ENCODE results near the gene NFATC1. TPM values are rescaled to one million over a fixed set of nuclear protein-coding genes. Genes with fewer than 3 reads are reported as not detected.

Gene NFATC1
- total RNA-seq, 1 donor from 2014 or later: 52.6 TPM

- ATAC-seq (ENCODE audit: low read depth): no peak
- Mint-ChIP-seq H3K4me1 (no peaks in the 10 kb centered on the region), H3K36me3 (ENCODE audit: low read depth) (no peaks in the 10 kb centered on the region), H3K4me3 (no peak overlapping the region), H3K27me3 (no peaks in the 10 kb centered on the region), H3K9me3 (no peaks in the 10 kb centered on the region), H3K27ac (no peak overlapping the region)
- no peak for DNase-seq
- TF ChIP-seq CTCF (IDR thresholded peaks at IDR 0.05): no peak
- ChIA-PET CTCF (no interaction called here), POLR2A (no interaction called here)
- intact Hi-C loops (cut with micrococcal nuclease): no loop called here
These were observed 162.6 kb downstream of the NFATC1 start for GRCh38 chr18:79558196-79558932.

- Mint-ChIP-seq H3K27me3 (no peaks in the 10 kb centered on the region), H3K9me3 (peaks cover 2% of the 10 kb centered on the region), H3K36me3 (ENCODE audit: low read depth) (no peaks in the 10 kb centered on the region), H3K4me1 (no peaks in the 10 kb centered on the region), H3K27ac (no peak overlapping the region), H3K4me3 (no peak overlapping the region)
- DNase-seq (no peak), ATAC-seq (ENCODE audit: low read depth) (no peak)
- no peak for TF ChIP-seq CTCF (IDR thresholded peaks at IDR 0.05)
- POLR2A ChIA-PET: no interaction called here
- CTCF ChIA-PET: no interaction called here
- intact Hi-C loops (cut with micrococcal nuclease): no loop called here
These were observed 163.2 kb downstream of the NFATC1 start for GRCh38 chr18:79558933-79559416.

DNA sequence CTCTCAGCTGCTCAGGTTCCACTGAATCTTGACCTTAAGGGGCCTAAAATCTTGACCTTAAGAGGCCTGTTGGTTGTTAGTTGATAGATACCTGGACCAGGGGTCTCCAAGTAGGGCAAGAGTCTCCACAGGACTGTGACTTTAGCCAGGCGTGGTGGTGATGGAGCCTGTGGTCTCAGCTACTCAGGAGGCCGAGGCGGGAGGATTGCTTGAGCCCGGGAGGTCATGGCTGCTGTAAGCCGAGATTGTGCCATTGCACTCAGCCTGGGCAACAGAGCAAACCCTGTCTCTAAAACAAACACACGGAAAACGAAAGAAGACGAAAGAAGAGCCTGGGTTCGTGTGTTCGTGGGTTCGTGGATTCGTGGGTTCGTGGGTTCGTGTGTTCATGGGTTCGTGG, 163.7 kb downstream of the NFATC1 start:
- H3K27ac Mint-ChIP-seq: no peak overlapping the region
- DNase-seq (no peak), ATAC-seq (ENCODE audit: low read depth) (no peak)
- intact Hi-C loops (cut with micrococcal nuclease): no loop called here
- no peaks in the 10 kb centered on the region for H3K36me3 Mint-ChIP-seq (ENCODE audit: low read depth)
- no peaks in the 10 kb centered on the region for H3K27me3 Mint-ChIP-seq
- H3K4me1 Mint-ChIP-seq: no peaks in the 10 kb centered on the region
- no peak overlapping the region for H3K4me3 Mint-ChIP-seq
- no peak for TF ChIP-seq CTCF (IDR thresholded peaks at IDR 0.05)
- H3K9me3 Mint-ChIP-seq: peaks cover 4% of the 10 kb centered on the region
- CTCF ChIA-PET: no interaction called here
- POLR2A ChIA-PET: no interaction called here

- DNase-seq (no peak), ATAC-seq (ENCODE audit: low read depth) (no peak)
- Mint-ChIP-seq H3K9me3 (peaks cover 4% of the 10 kb centered on the region), H3K27me3 (no peaks in the 10 kb centered on the region), H3K36me3 (ENCODE audit: low read depth) (no peaks in the 10 kb centered on the region), H3K4me1 (no peaks in the 10 kb centered on the region), H3K4me3 (no peak overlapping the region), H3K27ac (no peak overlapping the region)
- TF ChIP-seq CTCF (IDR thresholded peaks at IDR 0.05): no peak
- intact Hi-C loops (cut with micrococcal nuclease): no loop called here
- ChIA-PET CTCF (no interaction called here), POLR2A (no interaction called here)
These were observed 164.5 kb downstream of the NFATC1 start for GRCh38 chr18:79560042-79560860.

DNA sequence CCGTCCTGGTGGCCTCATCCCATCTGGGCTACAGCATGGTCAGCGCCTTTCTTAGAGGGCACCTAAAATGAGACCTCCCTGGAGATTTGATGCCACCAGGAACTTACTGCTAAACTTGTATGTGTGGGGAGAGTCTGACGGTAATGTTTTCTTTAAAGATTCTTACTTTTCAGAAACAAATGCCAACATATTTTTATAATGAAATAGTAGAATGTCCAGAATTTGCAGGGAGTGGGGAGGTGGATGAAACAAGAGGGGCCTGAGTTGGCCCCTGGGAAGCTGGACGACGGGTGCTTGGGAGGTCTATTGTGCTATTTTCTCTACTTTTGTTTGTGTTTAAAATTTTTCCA, 165.1 kb downstream of the NFATC1 start:
- ATAC-seq (ENCODE audit: low read depth) (no peak), DNase-seq (no peak)
- no peak overlapping the region for H3K27ac Mint-ChIP-seq
- H3K9me3 Mint-ChIP-seq: peaks cover 4% of the 10 kb centered on the region
- intact Hi-C loops (cut with micrococcal nuclease): no loop called here
- no peaks in the 10 kb centered on the region for H3K4me1 Mint-ChIP-seq
- no peak overlapping the region for H3K4me3 Mint-ChIP-seq
- H3K27me3 Mint-ChIP-seq: no peaks in the 10 kb centered on the region
- ChIA-PET POLR2A (no interaction called here), CTCF (no interaction called here)
- H3K36me3 Mint-ChIP-seq (ENCODE audit: low read depth): no peaks in the 10 kb centered on the region
- no peak for TF ChIP-seq CTCF (IDR thresholded peaks at IDR 0.05)

All from activated B cell treated with CpG ODN at 0.5 μM for 24 hours (primary cell).